K562 (cell line): ENCODE data around the gene XIRP2. TPM values are rescaled to one million over a fixed set of nuclear protein-coding genes. Genes with fewer than 3 reads are reported as not detected.

Experiments
- ATAC-seq: fragments of 200-7000 bp; cut with Tn5 transposase; 3 replicates; pipeline ENCODE4 v1.9.1; 2020; ENCODE audit warnings: moderate library complexity
- BruUV-seq: library from RNA; stranded (reverse); fragments of 400-500 nt; replicated peaks from 2 replicates; lab custom pipeline; 2021; lab: Mats Ljungman, UMichigan
- CTCF ChIA-PET: fragments of 300-600 bp; formaldehyde crosslinking; extraction: SDS; loops from one replicate; lab custom pipeline; 2021; ENCODE audit warnings: low intra/inter-chr PET ratio; lab: Yijun Ruan, JAX
- POLR2A ChIA-PET: fragments of 300-600, 350-650 bp; sonication (Branson Sonifier 250); formaldehyde crosslinking; extraction: SDS; loops from one replicate; lab custom pipeline; 2021; ENCODE audit warnings: antibody characterized with exemption, inconsistent platforms; lab: Yijun Ruan, JAX
- DNase-seq, 4 experiments: peaks; one replicate each; pipeline versions ENCODE4 v3.0.0 to v3.0.0-alpha.2; 2011 to 2018; ENCODE audit warnings: low spot score in 3 of 4, mixed read lengths in 3 of 4; ENCODE audit errors: extremely low read depth in 1 of 4
- FAIRE-seq: peaks from 2 replicates; lab custom pipeline; 2011; peaks lifted over from hg19 to GRCh38; lab: Jason Lieb, UNC
- H2AFZ ChIP-seq: 2 replicates; pipeline ENCODE4 v1.6.0; 2011; ENCODE audit warnings: low read depth, low read length, control low read depth, inconsistent platforms
- H3K27ac ChIP-seq: fragments of 200-600 bp; 3 replicates; pipeline ENCODE4 v1.8.0; 2011; ENCODE audit warnings: low read depth, mild to moderate bottlenecking, control low read depth, inconsistent platforms, low read length, moderate library complexity, mixed read lengths; ENCODE audit errors: extremely low read depth
- H3K27me3 ChIP-seq, 2 experiments: fragments of 300-600 bp in 1 of 2; 2 replicates in 1 of 2; 3 replicates in 1 of 2; pipeline versions ENCODE4 v1.6.0 to v1.8.0; 2011; ENCODE audit warnings: inconsistent platforms in 2 of 2, low read length in 2 of 2, mild to moderate bottlenecking in 1 of 2, mixed read lengths in 1 of 2, moderate library complexity in 1 of 2; ENCODE audit not compliant: control insufficient read depth in 2 of 2, insufficient read depth in 2 of 2
- H3K36me3 ChIP-seq: fragments of 300-600 bp; 3 replicates; pipeline ENCODE4 v1.8.0; 2011; ENCODE audit warnings: mild to moderate bottlenecking, low read length, inconsistent platforms; ENCODE audit not compliant: control insufficient read depth, insufficient read depth
- H3K4me1 ChIP-seq, 2 experiments: fragments of 200-600 bp in 1 of 2; replicated peaks in 1 of 2; 2 replicates in 1 of 2; 3 replicates in 1 of 2; pipeline versions ENCODE4 v1.5.1 to v1.8.0; 2011; ENCODE audit warnings: inconsistent platforms in 2 of 2, low read length in 2 of 2, mild to moderate bottlenecking in 1 of 2, mixed read lengths in 1 of 2, moderate library complexity in 1 of 2; ENCODE audit not compliant: control insufficient read depth in 2 of 2, insufficient read depth in 2 of 2
- H3K4me2 ChIP-seq: 2 replicates; pipeline ENCODE4 v1.6.1; 2011; ENCODE audit warnings: low read length, control low read depth, inconsistent platforms, mixed read lengths; ENCODE audit not compliant: insufficient read depth
- H3K4me3 ChIP-seq: fragments of 200-600 bp; sonication (generic), shearing (Covaris generic); 2 replicates; pipeline ENCODE4 v1.5.1; 2016; ENCODE audit warnings: control low read depth, inconsistent platforms
- H3K79me2 ChIP-seq: fragments of 200-600 bp; 3 replicates; pipeline ENCODE4 v1.8.0; 2011; ENCODE audit warnings: low read length, inconsistent platforms; ENCODE audit not compliant: control insufficient read depth, insufficient read depth
- H3K9ac ChIP-seq, 2 experiments: 2 replicates each; pipeline versions ENCODE4 v1.6.0 to v1.6.1; 2011; ENCODE audit warnings: low read depth in 2 of 2, low read length in 2 of 2, control low read depth in 1 of 2, inconsistent platforms in 1 of 2, mild to moderate bottlenecking in 1 of 2, mixed read lengths in 1 of 2; ENCODE audit not compliant: insufficient read depth in 1 of 2
- H3K9me1 ChIP-seq: one replicate; pipeline ENCODE4 v1.6.0; 2011; ENCODE audit warnings: inconsistent platforms, mild to moderate bottlenecking, low read length, moderate library complexity; ENCODE audit not compliant: control insufficient read depth, insufficient read depth
- H3K9me3 ChIP-seq: replicated peaks from 2 replicates; pipeline ENCODE4 v1.5.1; 2011; ENCODE audit warnings: low read depth, low read length, inconsistent platforms; ENCODE audit not compliant: control insufficient read depth, insufficient read depth
- H4K20me1 ChIP-seq: replicated peaks from 2 replicates; pipeline ENCODE4 v1.6.1; 2011; ENCODE audit warnings: low read length, inconsistent platforms, mixed read lengths; ENCODE audit not compliant: control insufficient read depth, insufficient read depth
- BRD4 ChIP-seq: fragments of 200-600 bp; sonication (generic); IDR thresholded peaks from 2 replicates; pipeline ENCODE4 v1.6.1; 2017; ENCODE audit warnings: inconsistent platforms
- CEBPB ChIP-seq: fragments of 450-650 bp; IDR thresholded peaks from 2 replicates; pipeline ENCODE4 v1.6.1; 2016; ENCODE audit warnings: missing genetic modification characterization, missing compliant biosample characterization
- CEBPG ChIP-seq, 3 experiments: fragments of 200-800 bp in 1 of 3; sonication (Bioruptor generic) in 1 of 3; sonication (generic) in 1 of 3; formaldehyde crosslinking in 1 of 3; IDR thresholded peaks in 2 of 3; conservative IDR thresholded peaks in 1 of 3; 2 replicates each; pipeline versions ENCODE4 v1.6.1 to v1.8.0; 2016 to 2022; ENCODE audit warnings: missing compliant biosample characterization in 2 of 3, missing genetic modification characterization in 2 of 3, mild to moderate bottlenecking in 1 of 3, missing genetic modification reagents in 1 of 3
- IRF1 ChIP-seq: sonication (generic); formaldehyde crosslinking; IDR thresholded peaks from 2 replicates; pipeline ENCODE4 v1.8.0; 2022; ENCODE audit warnings: missing genetic modification reagents, mild to moderate bottlenecking, borderline replicate concordance
- RUNX1 ChIP-seq: sonication (generic); IDR thresholded peaks from 2 replicates; pipeline ENCODE4 v1.6.1; 2016; ENCODE audit warnings: antibody characterized with exemption, low read depth
- TBL1XR1 ChIP-seq, 2 experiments: IDR thresholded peaks; 2 replicates each; pipeline ENCODE4 v1.6.1; 2012; ENCODE audit warnings: improper control_type of control experiment in 2 of 2, low read length in 2 of 2, mild to moderate bottlenecking in 1 of 2
- WGBS: fragments of 100-300 bp; shearing (Covaris generic); methylation state at CpG from one replicate; pipeline ENCODE4 v1.1.6; 2016; ENCODE audit warnings: low coverage, mixed read lengths; ENCODE audit not compliant: insufficient coverage; ENCODE audit errors: missing lambda C conversion rate; 5-methylcytosine and 5-hydroxymethylcytosine counted together
- in situ Hi-C: fragments of 300-500 bp; cut with MboI; formaldehyde crosslinking; loops from 4 replicates; pipeline ENCODE4 v1.15.0; 2018; ENCODE audit warnings: inconsistent platforms, mixed read lengths
- intact Hi-C: fragments of 100-400 bp; cut with micrococcal nuclease; formaldehyde crosslinking; loops from 2 replicates; pipeline ENCODE4 v1.14.2; 2022
- polyA plus RNA-seq, 8 experiments: library from polyadenylated mRNA; depleted of rRNA in 4 of 8; stranded (reverse) in 5 of 8; unstranded in 3 of 8; fragments of >200 nt; fragmentation: Nextera tagmentation in 2 of 8; fragmentation: Illumina TruSeq in 1 of 8; extraction: Ambion mirVana in 2 of 8; extraction: Trizol in 1 of 8; gene quantifications; 2 replicates each; pipeline versions ENCODE4 v1.2.1 to v1.2.3, GENCODE V29; 2011 to 2014; ENCODE audit warnings: inconsistent platforms in 1 of 8, missing spikeins in 1 of 8
- total RNA-seq, 7 experiments: library from RNA; depleted of rRNA in 6 of 7; stranded (reverse); fragments of >200 nt in 6 of 7; fragmentation: Illumina TruSeq in 2 of 7; extraction: Trizol in 2 of 7; gene quantifications; 2 replicates each; pipeline versions ENCODE4 v1.2.1 to v1.2.3, GENCODE V29; 2011 to 2021; ENCODE audit warnings: low replicate concordance in 1 of 7

XIRP2 gene
- total and polyA plus RNA-seq, 9 of the 15 experiments (the other 6 are each of a cell fraction or from before 2014, with no cell fraction given), result 0.04 to 0.10 (median 0.04) TPM; not detected in 2

GRCh38 chr2:166942377-166942776 is 54.1 kb downstream of the XIRP2 start:
- Histone ChIP-seq H4K20me1 (no peaks in the 10 kb centered on the region), H3K36me3 (no peaks in the 10 kb centered on the region), H3K9ac (no peak overlapping the region), H3K79me2 (no peaks in the 10 kb centered on the region), H3K4me1 (no peaks in the 10 kb centered on the region), H3K27me3 (no peaks in the 10 kb centered on the region), H3K4me3 (no peak overlapping the region), H3K9me1 (no peaks in the 10 kb centered on the region), H2AFZ (no peak overlapping the region), H3K9me3 (no peaks in the 10 kb centered on the region; the same call in none of the 2 replicates), H3K27ac (no peak overlapping the region), H3K4me2 (no peak overlapping the region)
- DNase-seq (no peak), FAIRE-seq (no peak), ATAC-seq (no peak)
- no peak for TF ChIP-seq RUNX1
- peak; percentile 70 for TF ChIP-seq CEBPB (tag)
- TF ChIP-seq CEBPG (CRISPR knock-in tag; IDR thresholded peaks at IDR 0.05), result no peak
- peak in 1 of 2 experiments; percentile 79; a peak in 2 of 4 replicates for TF ChIP-seq CEBPG (tag; conservative IDR thresholded peaks at IDR 0.05 in 1 of 2, IDR thresholded peaks at IDR 0.05 in 1 of 2)
- no peak for TF ChIP-seq BRD4
- no peak for TF ChIP-seq TBL1XR1 (IDR thresholded peaks at IDR 0.05; ENCODE audit: low read length in 2 of 2)
- TF ChIP-seq IRF1 (CRISPR knock-in tag), result no peak
- ChIA-PET CTCF (no interaction called here), POLR2A (no interaction called here)
- 0% methylated on average over 1 of the region's 1 CpG for WGBS
- in situ Hi-C loops (no loop called here), intact Hi-C loops (no loop called here)
- BruUV-seq, result no TSS peak
